PC-3 (cell line): ENCODE measurements around the gene TMEM156. TPM values are rescaled to one million over a fixed set of nuclear protein-coding genes. Genes with fewer than 3 reads are reported as not detected.

ENCODE experiments used
- ATAC-seq: fragments of 200-7000 bp; cut with Tn5 transposase; 2 replicates; pipeline ENCODE4 v1.9.1; 2020; ENCODE audit warnings: mild to moderate bottlenecking, moderate library complexity
- BruUV-seq: library from RNA; stranded (reverse); fragments of 400-500 nt; replicated peaks from 2 replicates; lab custom pipeline; 2021; lab: Mats Ljungman, UMichigan
- CTCF ChIA-PET: fragments of 300-600 bp; sonication (Branson Sonifier 250); formaldehyde crosslinking; loops from one replicate; lab custom pipeline; 2022; ENCODE audit warnings: antibody characterized with exemption; lab: Charles Lee
- POLR2A ChIA-PET: fragments of 300-600 bp; sonication (Branson Sonifier 250); formaldehyde crosslinking; loops from one replicate; lab custom pipeline; 2022; ENCODE audit warnings: antibody characterized with exemption; ENCODE audit not compliant: unreplicated experiment; lab: Charles Lee
- DNase-seq: peaks from one replicate; pipeline ENCODE4 v3.0.0-alpha.2; 2015
- H2AFZ ChIP-seq: fragments of 300-600 bp; sonication (generic); 2 replicates; pipeline ENCODE4 v1.6.0; 2016; ENCODE audit warnings: antibody characterized with exemption, low read length
- H3F3A ChIP-seq: fragments of 300-600 bp; sonication (generic); one replicate; pipeline ENCODE4 v1.6.0; 2017; ENCODE audit warnings: antibody characterized with exemption, low read length, control low read depth, mild to moderate bottlenecking; ENCODE audit not compliant: unreplicated experiment
- H3K27ac ChIP-seq: fragments of 300-600 bp; sonication (generic); 2 replicates; pipeline ENCODE4 v1.5.1; 2016; ENCODE audit warnings: mild to moderate bottlenecking, low read length
- H3K27me3 ChIP-seq: fragments of 300-600 bp; sonication (generic); 2 replicates; pipeline ENCODE4 v1.6.1; 2016; ENCODE audit warnings: low read length, mixed read lengths
- H3K36me3 ChIP-seq: fragments of 300-600 bp; sonication (generic); 2 replicates; pipeline ENCODE4 v1.6.1; 2016; ENCODE audit warnings: low read depth, mixed run types, low read length, mixed read lengths
- H3K4me1 ChIP-seq: fragments of 300-600 bp; sonication (generic); 2 replicates; pipeline ENCODE4 v1.5.1; 2016; ENCODE audit warnings: low read length; ENCODE audit not compliant: insufficient read depth
- H3K4me2 ChIP-seq: fragments of 300-600 bp; sonication (generic); 2 replicates; pipeline ENCODE4 v1.6.0; 2016; ENCODE audit warnings: low read length
- H3K4me3 ChIP-seq: fragments of 300-600 bp; sonication (generic); 2 replicates; pipeline ENCODE4 v1.5.1; 2016; ENCODE audit warnings: mild to moderate bottlenecking, low read length, mixed read lengths
- H3K79me2 ChIP-seq: fragments of 300-600 bp; sonication (generic); 2 replicates; pipeline ENCODE4 v1.6.1; 2017; ENCODE audit warnings: low read length, mixed read lengths
- H3K9ac ChIP-seq: fragments of 300-600 bp; sonication (generic); 2 replicates; pipeline ENCODE4 v1.6.0; 2016; ENCODE audit warnings: mild to moderate bottlenecking, low read length
- H3K9me2 ChIP-seq: fragments of 300-600 bp; sonication (generic); replicated peaks from 2 replicates; pipeline ENCODE4 v1.6.1; 2016; ENCODE audit warnings: mixed run types, low read length, mixed read lengths
- H3K9me3 ChIP-seq: fragments of 300-600 bp; sonication (generic); 2 replicates; pipeline ENCODE4 v1.6.1; 2016; ENCODE audit warnings: low read length, mixed read lengths
- H4K20me1 ChIP-seq: fragments of 300-600 bp; sonication (generic); 2 replicates; pipeline ENCODE4 v1.6.1; 2016; ENCODE audit warnings: low read length, mixed read lengths
- CTCF ChIP-seq: fragments of 300-600 bp; sonication (generic); conservative IDR thresholded peaks from 2 replicates; pipeline ENCODE4 v1.5.1; 2017; ENCODE audit warnings: antibody characterized with exemption, low read depth, mild to moderate bottlenecking, low read length
- EZH2 ChIP-seq: fragments of 300-600 bp; sonication (generic); IDR thresholded peaks from one replicate; pipeline ENCODE4 v1.6.1; 2017; ENCODE audit warnings: antibody characterized with exemption, mild to moderate bottlenecking, low read length; ENCODE audit not compliant: unreplicated experiment
- EZH2phosphoT487 ChIP-seq: fragments of 300-600 bp; sonication (generic); IDR thresholded peaks from 2 replicates; pipeline ENCODE4 v1.6.1; 2018; ENCODE audit warnings: mild to moderate bottlenecking, antibody characterized with exemption, low read length, borderline replicate concordance
- intact Hi-C: fragments of 100-400 bp; cut with micrococcal nuclease; formaldehyde crosslinking; loops from 2 replicates; pipeline ENCODE4 v1.9.0; 2023
- total RNA-seq: library from RNA; depleted of rRNA; stranded (reverse); fragments of >200 nt; gene quantifications from 2 replicates; pipeline ENCODE4 v1.2.3, GENCODE V29; 2014

The TMEM156 gene
- total RNA-seq, 1 experiment from 2014 or later: 41.5 TPM

GRCh38 chr4:38954727-38955126 is 77.5 kb downstream of the TMEM156 start:
- Histone ChIP-seq H3K27me3 (no peaks in the 10 kb centered on the region), H3K36me3 (no peaks in the 10 kb centered on the region), H3K4me1 (peaks cover 3% of the 10 kb centered on the region; the same call in 1 of the 2 replicates), H3K27ac (no peak overlapping the region), H3K9ac (no peak overlapping the region), H3K9me3 (no peaks in the 10 kb centered on the region), H3K4me2 (no peak overlapping the region), H3K4me3 (no peak overlapping the region), H3F3A (no peaks in the 10 kb centered on the region), H2AFZ (no peak overlapping the region), H3K9me2 (no peaks in the 10 kb centered on the region), H3K79me2 (no peaks in the 10 kb centered on the region), H4K20me1 (no peaks in the 10 kb centered on the region)
- DNase-seq (no peak), ATAC-seq (no peak)
- intact Hi-C loops: no loop called here
- CTCF ChIA-PET: no interaction called here
- POLR2A ChIA-PET: no interaction called here
- BruUV-seq: no TSS peak
- TF ChIP-seq CTCF (no peak), EZH2 (no peak), EZH2phosphoT487 (no peak)

- no TSS peak for BruUV-seq
- Histone ChIP-seq H3K27ac (no peak overlapping the region), H3K9me2 (no peaks in the 10 kb centered on the region), H3K9me3 (no peaks in the 10 kb centered on the region), H3F3A (no peaks in the 10 kb centered on the region), H3K4me1 (peaks cover 21% of the 10 kb centered on the region), H3K79me2 (no peaks in the 10 kb centered on the region), H3K36me3 (no peaks in the 10 kb centered on the region), H3K27me3 (no peaks in the 10 kb centered on the region), H3K9ac (no peak overlapping the region), H4K20me1 (no peaks in the 10 kb centered on the region), H3K4me2 (no peak overlapping the region), H2AFZ (no peak overlapping the region), H3K4me3 (no peak overlapping the region)
- intact Hi-C loops: no loop called here
- POLR2A ChIA-PET: no interaction called here
- ATAC-seq (no peak), DNase-seq (no peak)
- CTCF ChIA-PET: no interaction called here
- TF ChIP-seq EZH2 (no peak), CTCF (no peak), EZH2phosphoT487 (no peak)
Observed at GRCh38 chr4:38952017-38952416, 80.2 kb downstream of the TMEM156 start.

GRCh38 chr4:38951598-38951997 is 80.6 kb downstream of the TMEM156 start:
- H3K9me3 ChIP-seq: no peaks in the 10 kb centered on the region

More at GRCh38 chr4:38951598-38951997, 80.6 kb downstream of the TMEM156 start:
- no TSS peak for BruUV-seq
- Histone ChIP-seq H3K9ac (no peak overlapping the region), H3K9me2 (no peaks in the 10 kb centered on the region), H2AFZ (no peak overlapping the region), H3K36me3 (no peaks in the 10 kb centered on the region), H3K79me2 (no peaks in the 10 kb centered on the region), H3F3A (no peaks in the 10 kb centered on the region), H3K4me3 (no peak overlapping the region), H3K27ac (no peak overlapping the region), H3K27me3 (no peaks in the 10 kb centered on the region), H3K4me2 (no peak overlapping the region), H4K20me1 (no peaks in the 10 kb centered on the region), H3K4me1 (peaks cover 21% of the 10 kb centered on the region)
- no peak for ATAC-seq
- ChIA-PET CTCF (no interaction called here), POLR2A (no interaction called here)
- TF ChIP-seq CTCF: no peak
- no peak for TF ChIP-seq EZH2
- TF ChIP-seq EZH2phosphoT487: no peak
- DNase-seq: no peak
- intact Hi-C loops: no loop called here
